Fibroblast of skin of right biceps (primary cell): ENCODE data around the gene PBX1.

Experiments
- DNase-seq: peaks from one replicate; pipeline ENCODE4 v3.0.0-alpha.2; 2013

Gene PBX1

GRCh38 chr1:164790081-164790480 is 231.1 kb downstream of the PBX1 start:
- no peak for DNase-seq

GRCh38 chr1:164792410-164793004 is 233.5 kb downstream of the PBX1 start:
- DNase-seq: no peak

DNA sequence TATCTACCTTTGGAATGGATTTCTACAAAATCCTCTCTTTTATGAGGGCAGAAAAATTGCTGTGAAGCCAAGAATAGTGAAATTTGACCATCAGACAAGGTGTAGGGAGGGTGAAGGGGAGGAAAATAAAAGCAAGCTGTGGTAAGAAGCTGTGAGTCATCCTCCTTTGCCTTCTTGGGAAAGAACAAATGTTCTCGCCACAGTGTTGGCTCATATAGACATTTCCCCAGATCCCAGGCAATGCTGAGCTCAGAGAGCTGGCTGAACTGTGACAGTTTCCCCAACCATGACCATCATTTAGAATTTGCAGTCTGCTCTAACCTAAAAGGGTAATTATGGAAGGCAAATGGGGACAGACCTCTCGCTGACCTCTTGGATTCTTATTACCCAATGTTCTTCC is 235.4 kb downstream of the PBX1 start:
- peak; percentile 88 for DNase-seq

GRCh38 chr1:164796916-164797315 is 237.9 kb downstream of the PBX1 start:
- DNase-seq: no peak

DNA sequence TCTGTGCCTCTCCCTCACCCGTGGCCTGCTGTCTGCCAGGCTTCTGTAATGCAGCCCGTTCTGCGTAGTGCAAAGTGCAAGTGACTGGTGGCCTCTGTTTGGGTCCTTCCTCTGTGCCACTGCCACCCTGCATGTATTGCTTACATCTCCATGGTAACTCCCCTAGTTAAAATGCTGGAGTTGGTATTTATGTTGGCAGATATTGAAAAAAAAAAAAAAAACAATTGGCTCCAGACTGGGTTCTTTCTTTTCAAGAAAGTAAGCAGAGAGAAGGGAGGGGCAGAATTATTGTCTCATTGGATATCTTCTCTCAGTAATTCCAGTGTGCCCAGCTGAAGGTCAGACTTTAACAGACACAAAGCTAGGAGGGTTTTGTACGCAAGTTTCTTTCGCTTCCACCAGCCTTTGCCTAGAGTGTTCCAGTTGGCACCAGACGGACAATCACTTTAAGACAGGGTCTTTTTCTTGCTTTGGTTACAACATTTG is 242.3 kb downstream of the PBX1 start:
- DNase-seq: no peak

GRCh38 chr1:164801791-164802502 is 243.0 kb downstream of the PBX1 start:
- no peak for DNase-seq

GRCh38 chr1:164802529-164803282 is 243.7 kb downstream of the PBX1 start:
- no peak for DNase-seq

DNA sequence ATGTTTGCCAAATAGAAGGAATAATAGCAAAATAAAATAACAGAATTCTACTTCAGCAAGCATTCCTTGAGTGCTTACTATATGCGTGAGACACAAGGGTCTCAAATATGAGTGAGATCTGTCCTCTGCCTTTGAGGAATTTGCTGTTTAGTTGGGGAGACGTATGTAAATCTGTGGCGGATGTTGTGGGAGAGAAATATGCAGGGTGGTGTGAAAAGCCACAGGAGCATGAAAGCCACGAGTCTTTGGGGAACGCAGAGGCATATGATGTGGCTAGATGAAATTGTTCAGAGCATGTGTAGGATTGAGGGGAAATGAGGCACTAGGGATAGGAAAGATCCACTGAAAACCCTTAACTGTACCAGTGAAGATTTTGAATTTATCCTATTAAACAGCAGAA is 244.4 kb downstream of the PBX1 start:
- DNase-seq: peak; percentile 89

DNA sequence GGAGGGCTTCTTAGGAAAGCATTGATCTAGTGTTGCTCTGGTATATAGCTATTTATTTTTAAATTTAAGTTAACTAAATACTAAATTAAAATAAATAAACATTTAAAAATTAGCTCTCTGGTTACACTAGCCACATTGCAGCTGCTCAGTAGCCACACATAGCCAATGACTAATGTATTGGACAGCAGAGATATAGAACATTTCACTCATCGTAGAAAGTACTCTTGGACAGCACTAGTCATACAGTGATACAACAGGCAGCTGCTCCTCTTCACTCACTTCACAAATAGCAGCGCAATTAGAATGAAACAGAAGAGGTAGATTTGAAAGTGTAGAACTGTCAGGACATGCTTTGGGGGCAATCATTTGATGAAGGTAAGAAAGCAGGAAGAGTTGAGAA is 245.4 kb downstream of the PBX1 start:
- peak; percentile 20 for DNase-seq

GRCh38 chr1:164805399-164805798 is 246.4 kb downstream of the PBX1 start:
- DNase-seq: peak; percentile 19

GRCh38 chr1:164806531-164806930 is 247.5 kb downstream of the PBX1 start:
- no peak for DNase-seq

DNA sequence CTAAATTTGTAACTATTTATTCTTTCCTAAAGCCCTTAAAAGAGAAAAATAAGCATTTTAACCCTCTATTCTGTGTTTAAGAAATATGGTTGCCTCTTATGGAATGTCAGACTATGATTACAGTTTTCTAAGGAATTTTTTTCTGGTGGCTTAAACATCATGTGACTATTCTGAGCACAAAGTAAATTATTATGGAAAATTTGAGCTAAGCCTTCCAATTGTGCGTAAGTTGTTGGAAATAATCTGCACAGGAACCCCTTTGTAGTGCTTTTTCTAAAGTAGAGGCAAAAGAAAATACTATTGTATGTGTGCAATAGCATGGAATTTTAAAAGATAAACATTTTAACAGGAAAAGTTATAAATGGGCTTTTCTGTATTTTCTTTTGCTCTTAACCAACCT is 254.8 kb downstream of the PBX1 start:
- DNase-seq: no peak

GRCh38 chr1:164821648-164822047 is 262.7 kb downstream of the PBX1 start:
- no peak for DNase-seq

GRCh38 chr1:164823486-164824279 is 264.7 kb downstream of the PBX1 start:
- DNase-seq: peak; percentile 48

- no peak for DNase-seq
These were observed 265.6 kb downstream of the PBX1 start for GRCh38 chr1:164824542-164824941.

GRCh38 chr1:164830628-164831027 is 271.6 kb downstream of the PBX1 start:
- no peak for DNase-seq

- peak; percentile 11 for DNase-seq
These were observed 275.7 kb downstream of the PBX1 start for GRCh38 chr1:164834641-164835040.

DNA sequence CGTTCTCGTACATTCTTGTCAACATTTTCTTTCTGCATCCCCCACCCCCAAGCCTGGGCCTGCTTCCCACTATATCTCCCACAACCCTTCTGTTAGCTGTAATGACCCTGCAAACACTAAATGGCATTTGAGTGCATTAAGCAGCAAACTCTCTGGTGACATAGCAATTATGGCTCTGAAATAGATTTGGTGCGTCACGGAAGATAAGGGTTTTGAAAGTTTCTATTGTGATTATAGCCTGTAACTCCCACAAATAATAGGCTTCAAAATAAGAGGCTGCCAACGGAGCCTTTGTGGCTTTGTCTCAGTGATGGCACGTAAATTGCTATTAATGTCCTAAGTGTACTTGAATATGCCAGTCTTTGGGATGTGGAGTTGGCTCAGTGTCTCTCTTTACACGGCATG is 277.6 kb downstream of the PBX1 start:
- no peak for DNase-seq

DNA sequence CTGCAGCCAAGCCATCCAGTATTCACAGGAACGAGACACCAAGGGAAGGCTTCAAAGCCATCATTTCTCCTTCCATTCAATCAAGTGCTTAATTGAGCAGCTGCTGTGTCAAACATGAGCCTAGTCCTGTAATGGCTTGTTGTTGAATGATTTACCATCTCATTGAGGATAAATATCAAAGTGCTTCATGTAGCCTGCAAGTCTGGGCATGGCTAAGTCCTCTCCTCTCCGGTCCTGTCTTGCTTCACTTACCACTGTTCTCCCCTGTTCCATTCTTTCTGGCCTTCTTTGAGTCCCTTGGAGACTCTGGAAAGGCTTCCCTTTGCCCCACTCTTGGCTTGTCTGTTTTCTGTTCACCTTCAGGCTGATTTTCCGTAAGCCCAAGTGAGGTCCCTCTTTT is 279.8 kb downstream of the PBX1 start:
- DNase-seq: no peak

DNA sequence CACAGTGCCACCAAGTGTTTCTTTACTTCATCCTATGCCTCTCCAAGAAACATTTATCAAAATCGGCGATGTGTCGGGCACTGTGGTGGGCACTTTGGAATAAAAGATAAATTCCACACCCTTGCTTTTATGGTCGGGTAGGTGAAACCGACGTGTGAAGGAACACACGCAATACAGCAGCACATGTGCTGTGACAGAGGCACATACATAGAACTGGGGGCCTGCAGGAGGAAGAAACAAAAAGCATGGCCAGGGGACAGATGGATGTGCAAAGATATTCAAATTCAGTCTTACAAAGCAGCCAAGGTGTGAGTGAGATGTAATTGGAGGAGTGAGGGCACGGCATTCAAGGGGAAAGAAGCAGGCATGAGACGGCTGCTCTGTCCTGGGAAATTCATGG is 282.0 kb downstream of the PBX1 start:
- DNase-seq: no peak

- no peak for DNase-seq
These were observed 282.9 kb downstream of the PBX1 start for GRCh38 chr1:164841702-164842465.

DNA sequence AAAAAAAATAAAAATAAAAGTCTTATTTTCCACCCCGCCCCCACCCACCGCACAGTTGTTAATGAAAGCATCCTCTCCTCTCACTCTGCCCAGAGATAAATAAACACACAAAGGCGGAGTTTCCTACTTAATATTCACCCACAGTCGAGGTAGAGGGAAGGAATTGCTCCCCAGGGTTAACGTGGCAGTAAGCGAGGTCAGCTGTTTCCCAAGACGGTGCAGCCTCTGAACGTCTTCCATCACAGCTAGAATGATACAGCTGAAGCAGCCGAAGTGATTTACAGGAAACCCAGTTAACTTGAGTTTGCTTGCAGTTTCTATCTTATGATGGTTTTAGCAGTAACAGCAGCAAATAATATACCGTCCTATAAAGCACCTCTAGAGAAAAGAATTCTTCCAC is 283.9 kb downstream of the PBX1 start:
- no peak for DNase-seq
